Head of caudate nucleus (tissue), 42 donors: ENCODE measurements around the gene SRSF8.
"Not testable (repeated sequence)": the region's sequence is repeated elsewhere in the genome, so short reads cannot be mapped to it uniquely, and the experiment has no call there.

Experiments used
- DNase-seq, 42 donors: peaks; one replicate each; pipeline versions ENCODE4 v3.0.0 to v3.0.0-alpha.2; 2020 to 2021; ENCODE audit warnings: mixed read lengths in 7 of 42
- intact Hi-C: fragments of 100-400 bp; cut with DNase I; formaldehyde crosslinking; loops from one replicate; pipeline ENCODE4 v1.15.0; 2022

SRSF8 gene

GRCh38 chr11:95089620-95090542 lies 23.2 kb downstream of the SRSF8 start, which contains the start of gene ENDOD1:
Gene ENDOD1 (plus strand): TSS chr11:95089846. CDS start chr11:95089928, 82 bp downstream.
- intact Hi-C loops, result no loop called here
- peak; percentile 47 to 94 (median 87) for DNase-seq

- intact Hi-C loops, result no loop called here
- peak in 1 of 42 donors; percentile 24 for DNase-seq
Measured at GRCh38 chr11:95091663-95092180, 25.0 kb downstream of the SRSF8 start.

- intact Hi-C loops, result no loop called here
- peak in 2 of 42 donors; percentile 53 for DNase-seq
Measured at GRCh38 chr11:95092549-95093324, 26.0 kb downstream of the SRSF8 start.

- intact Hi-C loops, result no loop called here
- peak in 1 of 42 donors; percentile 43 for DNase-seq
Measured at GRCh38 chr11:95093548-95093947, 26.8 kb downstream of the SRSF8 start.

- DNase-seq, result no peak
- intact Hi-C loops, result no loop called here
Measured at GRCh38 chr11:95095858-95096587, 29.3 kb downstream of the SRSF8 start.

- DNase-seq, result no peak
Measured at GRCh38 chr11:95097209-95097608, 30.5 kb downstream of the SRSF8 start.

GRCh38 chr11:95098826-95099225 lies 32.1 kb downstream of the SRSF8 start:
- DNase-seq, result no peak
- intact Hi-C loops, result no loop called here

More at GRCh38 chr11:95097209-95097608, 30.5 kb downstream of the SRSF8 start:
- intact Hi-C loops, result no loop called here

- DNase-seq, result no peak
- intact Hi-C loops, result no loop called here
Measured at GRCh38 chr11:95100191-95100648, 33.5 kb downstream of the SRSF8 start.

GRCh38 chr11:95100856-95101507 lies 34.3 kb downstream of the SRSF8 start:
- intact Hi-C loops, result no loop called here
- no peak for DNase-seq

GRCh38 chr11:95101935-95102334 lies 35.2 kb downstream of the SRSF8 start:
- no peak for DNase-seq
- intact Hi-C loops, result no loop called here

- intact Hi-C loops, result no loop called here
Measured at GRCh38 chr11:95102733-95103132, 36.0 kb downstream of the SRSF8 start.

GRCh38 chr11:95103701-95104100 lies 37.0 kb downstream of the SRSF8 start:
- intact Hi-C loops, result no loop called here
- DNase-seq, result no peak

More at GRCh38 chr11:95102733-95103132, 36.0 kb downstream of the SRSF8 start:
- no peak for DNase-seq

- intact Hi-C loops, result no loop called here
- DNase-seq, result no peak
Measured at GRCh38 chr11:95104121-95104830, 37.6 kb downstream of the SRSF8 start.

GRCh38 chr11:95104856-95105255 lies 38.1 kb downstream of the SRSF8 start:
- intact Hi-C loops, result no loop called here
- no peak for DNase-seq

- DNase-seq, result peak in 9 of 42 donors; percentile 18 to 80 (median 38)
- intact Hi-C loops, result no loop called here
Measured at GRCh38 chr11:95108159-95108611, 41.5 kb downstream of the SRSF8 start.

GRCh38 chr11:95108671-95109551 lies 42.2 kb downstream of the SRSF8 start:
- intact Hi-C loops, result no loop called here
- DNase-seq, result peak in 17 of 42 donors; percentile 12 to 80 (median 60)

- DNase-seq, intact Hi-C loops: not testable (repeated sequence)
Measured at GRCh38 chr11:95111471-95111870, 44.8 kb downstream of the SRSF8 start.
